Right lobe of liver (tissue), 6 donors: ENCODE results near the gene RNASET2. TPM values are rescaled to one million over a fixed set of nuclear protein-coding genes. Genes with fewer than 3 reads are reported as not detected.

Experiments used
- ATAC-seq, 4 donors: fragments of 200-7000 bp; cut with Tn5 transposase; one replicate each; pipeline ENCODE4 v1.9.1; 2020; ENCODE audit warnings: mild to moderate bottlenecking in 4 of 4, moderate library complexity in 4 of 4
- DNase-seq, 3 donors: peaks; one replicate each; pipeline ENCODE4 v3.0.0-alpha.2; 2020
- H3K27ac ChIP-seq, 3 donors: fragments of 200-600 bp; one replicate each; pipeline ENCODE4 v1.8.0; 2022
- H3K27me3 ChIP-seq, 2 donors: fragments of 200-600 bp; one replicate each; pipeline ENCODE4 v1.8.0; 2022
- H3K36me3 ChIP-seq, 4 donors: fragments of 200-600 bp; sonication (generic) in 1 of 4; one replicate each; pipeline versions ENCODE4 v1.5.1 to v1.8.0; 2017 to 2022; ENCODE audit warnings: control low read depth in 1 of 4
- H3K4me1 ChIP-seq, 4 donors: fragments of 200-600 bp; sonication (generic) in 1 of 4; one replicate each; pipeline versions ENCODE4 v1.5.1 to v1.8.0; 2017 to 2022; ENCODE audit warnings: control low read depth in 1 of 4
- H3K4me3 ChIP-seq, 3 donors: fragments of 200-600 bp; one replicate each; pipeline ENCODE4 v1.8.0; 2022
- H3K9me3 ChIP-seq, 4 donors: fragments of 200-600 bp; sonication (generic) in 1 of 4; one replicate each; pipeline versions ENCODE4 v1.5.1 to v1.8.0; 2017 to 2022; ENCODE audit warnings: control low read depth in 1 of 4
- POLR2A ChIP-seq: fragments of 450-650 bp; IDR thresholded peaks from one replicate; pipeline ENCODE4 v1.6.1; 2017; ENCODE audit warnings: antibody characterized with exemption, mild to moderate bottlenecking
- WGBS: methylation state at CpG from one replicate; pipeline ENCODE4 v1.1.6; 2018; ENCODE audit warnings: low coverage, low lambda C conversion rate; ENCODE audit not compliant: insufficient coverage; ENCODE audit errors: missing lambda C conversion rate; 5-methylcytosine and 5-hydroxymethylcytosine counted together
- intact Hi-C, 2 donors: fragments of 100-400 bp; cut with DNase I; formaldehyde crosslinking; loops; one replicate each; pipeline versions ENCODE4 v1.11.2 to v1.14.1; 2022
- total RNA-seq, 6 experiments: library from RNA; depleted of rRNA in 2 of 6; stranded (reverse); fragments of >200 nt in 2 of 6; fragmentation: NEBNext Ultra II Directional in 3 of 6; extraction: Animal tissue kit (Norgen Biotek cat#: 25700) in 3 of 6; gene quantifications; one replicate each; pipeline versions ENCODE4 v1.1.0 to v1.2.4, GENCODE V29; 2016 to 2023
- TF ChIP-seq, protein P1 (sequence below), 4 donors: fragments of 200-600 bp in 3 of 4; fragments of 450-650 bp in 1 of 4; IDR thresholded peaks; one replicate each; pipeline versions ENCODE4 v1.5.1 to v1.8.0; 2016 to 2022; ENCODE audit warnings: antibody characterized with exemption in 4 of 4, mild to moderate bottlenecking in 2 of 4
- donor health status: DM: no; HTN: yes; CAD: no.
- donor health status: DM: no; HTN: no; CAD: no.
- donor health status: DM: no; HTN: no; CAD: no.
- donor health status: DM: no; HTN: yes; CAD: no.
- donor health status: DM: no; HTN: yes; CAD: no.

Gene RNASET2
- total RNA-seq, 6 experiments from 2014 or later: 21.7 to 48.4 (median 30.8) TPM

DNA sequence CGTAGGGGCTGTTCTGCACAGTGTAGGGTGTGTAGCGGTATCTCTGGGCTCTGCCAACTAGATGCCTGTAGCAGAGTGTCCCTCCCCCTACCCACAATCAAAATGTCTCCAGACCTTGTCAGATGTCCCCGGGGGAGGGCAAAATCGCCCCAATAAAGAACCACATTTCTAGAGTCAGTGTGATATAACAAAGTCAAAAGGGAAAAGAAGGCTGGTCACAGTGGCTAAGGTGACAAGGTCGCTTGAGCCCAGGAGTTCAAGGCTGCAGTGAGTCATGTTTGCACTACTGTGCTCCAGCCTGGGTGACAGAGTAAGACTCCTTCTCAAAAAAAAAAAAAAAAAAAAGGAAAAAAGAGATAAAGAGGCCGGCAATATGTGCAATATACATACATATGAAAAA lies 31.1 kb upstream of the RNASET2 start:
- DNase-seq: no peak
- no peaks in the 10 kb centered on the region for H3K36me3 ChIP-seq
- ATAC-seq: no peak
- H3K27me3 ChIP-seq: no peaks in the 10 kb centered on the region
- H3K4me3 ChIP-seq: no peak overlapping the region
- H3K9me3 ChIP-seq: no peaks in the 10 kb centered on the region
- no peak for TF ChIP-seq POLR2A
- TF ChIP-seq, protein P1, sequence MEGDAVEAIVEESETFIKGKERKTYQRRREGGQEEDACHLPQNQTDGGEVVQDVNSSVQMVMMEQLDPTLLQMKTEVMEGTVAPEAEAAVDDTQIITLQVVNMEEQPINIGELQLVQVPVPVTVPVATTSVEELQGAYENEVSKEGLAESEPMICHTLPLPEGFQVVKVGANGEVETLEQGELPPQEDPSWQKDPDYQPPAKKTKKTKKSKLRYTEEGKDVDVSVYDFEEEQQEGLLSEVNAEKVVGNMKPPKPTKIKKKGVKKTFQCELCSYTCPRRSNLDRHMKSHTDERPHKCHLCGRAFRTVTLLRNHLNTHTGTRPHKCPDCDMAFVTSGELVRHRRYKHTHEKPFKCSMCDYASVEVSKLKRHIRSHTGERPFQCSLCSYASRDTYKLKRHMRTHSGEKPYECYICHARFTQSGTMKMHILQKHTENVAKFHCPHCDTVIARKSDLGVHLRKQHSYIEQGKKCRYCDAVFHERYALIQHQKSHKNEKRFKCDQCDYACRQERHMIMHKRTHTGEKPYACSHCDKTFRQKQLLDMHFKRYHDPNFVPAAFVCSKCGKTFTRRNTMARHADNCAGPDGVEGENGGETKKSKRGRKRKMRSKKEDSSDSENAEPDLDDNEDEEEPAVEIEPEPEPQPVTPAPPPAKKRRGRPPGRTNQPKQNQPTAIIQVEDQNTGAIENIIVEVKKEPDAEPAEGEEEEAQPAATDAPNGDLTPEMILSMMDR (IDR thresholded peaks at IDR 0.05): no peak
- intact Hi-C loops: no loop called here
- no peak overlapping the region for H3K27ac ChIP-seq
- H3K4me1 ChIP-seq: no peaks in the 10 kb centered on the region
- WGBS: 44% methylated on average over 2 of the region's 6 CpGs

DNA sequence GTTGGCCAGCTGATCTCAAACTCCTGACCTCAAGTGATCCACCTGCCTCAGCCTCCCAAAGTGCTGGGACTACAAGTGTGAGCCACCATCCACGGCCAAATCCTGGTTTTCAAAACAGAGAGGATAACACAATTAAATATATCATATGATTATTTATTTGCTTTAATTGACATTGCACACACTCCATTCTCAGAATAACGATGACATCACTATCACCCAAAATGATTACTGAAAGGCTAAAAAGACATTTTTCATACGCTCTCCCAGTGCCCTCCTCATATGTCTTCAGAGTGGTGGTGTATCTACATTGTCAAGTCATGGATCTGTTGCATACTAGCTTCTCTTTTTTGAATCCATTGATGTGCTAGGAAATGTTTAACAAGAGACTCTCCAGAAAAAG lies 24.4 kb upstream of the RNASET2 start:
- no peaks in the 10 kb centered on the region for H3K4me1 ChIP-seq
- H3K27me3 ChIP-seq: no peaks in the 10 kb centered on the region
- 94% methylated on average over 3 of the region's 3 CpGs for WGBS
- TF ChIP-seq POLR2A: no peak
- TF ChIP-seq, protein P1 (IDR thresholded peaks at IDR 0.05): no peak
- intact Hi-C loops: no loop called here
- DNase-seq (no peak), ATAC-seq (no peak)
- H3K36me3 ChIP-seq: no peaks in the 10 kb centered on the region
- no peak overlapping the region for H3K4me3 ChIP-seq
- no peaks in the 10 kb centered on the region for H3K9me3 ChIP-seq
- H3K27ac ChIP-seq: no peak overlapping the region

DNA sequence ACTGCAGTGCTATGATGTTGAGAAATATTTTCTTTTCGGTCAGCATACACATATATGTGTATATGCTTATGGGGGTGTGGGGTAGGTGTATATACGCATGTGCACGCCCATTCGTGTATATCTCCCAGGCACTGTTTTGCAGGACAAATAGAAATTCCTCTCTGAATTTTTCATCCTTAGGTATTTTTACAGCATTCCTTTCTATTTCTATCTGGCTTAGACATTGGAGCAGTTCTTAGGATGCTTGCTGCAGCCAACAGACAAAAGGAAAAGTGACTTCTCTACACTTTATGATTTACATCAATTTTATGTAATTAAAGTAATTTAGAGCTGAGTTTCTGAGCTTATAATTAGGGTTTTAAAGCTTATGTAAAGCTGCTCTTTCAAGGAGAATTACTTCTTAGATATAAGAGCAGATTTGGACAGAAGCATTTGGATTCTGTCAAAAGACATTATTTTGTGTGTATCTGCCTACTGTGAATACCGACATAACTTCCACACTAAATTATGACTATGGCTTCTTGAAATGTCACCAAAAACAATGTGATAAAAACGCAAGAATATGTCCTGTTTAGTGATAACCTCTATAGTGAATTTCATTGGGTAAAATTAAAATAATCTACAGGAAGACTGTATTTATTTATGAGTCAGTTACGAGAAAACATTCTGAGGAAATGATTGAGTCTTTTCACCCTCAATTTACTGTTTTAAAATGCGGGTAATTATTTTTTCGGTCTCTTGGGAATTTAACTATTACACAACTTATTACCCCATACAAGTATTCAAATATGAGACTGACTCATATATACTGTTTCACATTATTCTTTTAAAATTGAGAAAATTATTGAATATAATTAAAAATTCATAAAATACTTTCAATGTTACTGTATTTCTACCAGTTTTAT lies 21.5 kb upstream of the RNASET2 start:
- Histone ChIP-seq H3K36me3 (no peaks in the 10 kb centered on the region), H3K4me1 (no peaks in the 10 kb centered on the region), H3K4me3 (no peak overlapping the region), H3K9me3 (no peaks in the 10 kb centered on the region), H3K27ac (no peak overlapping the region), H3K27me3 (no peaks in the 10 kb centered on the region)
- intact Hi-C loops: no loop called here
- TF ChIP-seq POLR2A: no peak
- TF ChIP-seq, protein P1 (IDR thresholded peaks at IDR 0.05): no peak
- DNase-seq (no peak), ATAC-seq (no peak)
- WGBS: 79% methylated on average over 9 of the region's 9 CpGs

DNA sequence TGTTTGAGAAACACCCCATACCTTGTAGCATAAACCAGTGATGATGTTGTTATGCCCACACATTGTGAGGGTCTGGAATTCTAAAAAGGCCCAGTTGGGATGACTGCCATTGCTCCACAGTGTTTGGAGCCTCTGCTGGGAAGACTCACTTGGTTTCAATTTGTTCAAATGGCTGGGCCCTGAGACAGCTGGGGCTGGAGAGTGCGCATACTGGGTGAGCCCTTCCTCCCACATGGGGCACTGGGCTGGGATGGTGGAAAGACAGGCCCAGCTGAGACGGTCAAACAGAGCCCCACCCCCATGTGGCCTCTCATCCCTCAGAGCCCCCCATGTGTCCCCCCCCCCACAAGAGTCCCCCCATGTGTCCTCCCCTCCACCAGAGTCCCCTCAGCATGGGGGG lies 20.3 kb upstream of the RNASET2 start:
- H3K9me3 ChIP-seq: no peaks in the 10 kb centered on the region
- ATAC-seq: peak in 1 of 4 donors; percentile 32
- intact Hi-C loops: no loop called here
- DNase-seq: no peak
- no peak overlapping the region for H3K27ac ChIP-seq
- H3K4me1 ChIP-seq: no peaks in the 10 kb centered on the region
- no peaks in the 10 kb centered on the region for H3K27me3 ChIP-seq
- no peak for TF ChIP-seq POLR2A
- no peaks in the 10 kb centered on the region for H3K36me3 ChIP-seq
- 100% methylated on average over 1 of the region's 2 CpGs for WGBS
- no peak overlapping the region for H3K4me3 ChIP-seq

DNA sequence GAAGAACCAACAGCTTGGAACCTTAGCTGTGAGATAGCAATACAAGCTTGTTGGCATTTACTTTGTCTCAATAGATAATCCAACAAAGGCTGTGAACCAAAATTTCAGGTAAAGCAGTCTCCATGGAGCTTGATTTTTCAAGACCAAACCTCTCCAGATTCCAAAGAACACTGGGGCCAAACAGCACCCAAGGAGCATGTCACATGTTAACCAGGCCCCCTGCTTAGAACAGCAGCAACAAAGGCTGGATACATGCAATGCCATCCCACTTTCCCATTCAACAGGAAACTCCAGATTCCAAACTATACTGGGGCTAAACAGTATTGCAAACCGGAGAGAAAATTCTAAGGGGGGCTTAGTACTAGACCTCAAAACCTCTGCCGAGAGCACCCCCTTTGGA lies 15.8 kb upstream of the RNASET2 start:
- no peaks in the 10 kb centered on the region for H3K36me3 ChIP-seq
- H3K27ac ChIP-seq: no peak overlapping the region
- intact Hi-C loops: no loop called here
- no peak for TF ChIP-seq POLR2A
- TF ChIP-seq, protein P1 (IDR thresholded peaks at IDR 0.05): no peak
- no peaks in the 10 kb centered on the region for H3K4me1 ChIP-seq
- ATAC-seq: no peak
- no peaks in the 10 kb centered on the region for H3K27me3 ChIP-seq
- WGBS: no CpG with 5 or more reads among the region's 2 CpGs
- DNase-seq: no peak
- H3K4me3 ChIP-seq: no peak overlapping the region
- H3K9me3 ChIP-seq: no peaks in the 10 kb centered on the region
